ENCODE measurements around the gene MLF1. TPM values are rescaled to one million over a fixed set of nuclear protein-coding genes. Genes with fewer than 3 reads are reported as not detected.

The MLF1 gene
- polyA plus RNA-seq, 3 donors, result 0.17 to 0.43 (median 0.41) TPM

- no peaks in the 10 kb centered on the region for H4K20me1 ChIP-seq (ENCODE audit: insufficient read depth, low read length)
- H3K4me3 Mint-ChIP-seq, result no peak overlapping the region
- no peak overlapping the region for H3K4me2 ChIP-seq (replicated peaks; ENCODE audit: extremely low read depth, low read length, poor library complexity, severe bottlenecking)
- H3K4me1 Mint-ChIP-seq, result peaks cover 10% of the 10 kb centered on the region
- intact Hi-C loops (cut with micrococcal nuclease), result no loop called here
- H3K36me3 ChIP-seq (replicated peaks in 1 of 2; ENCODE audit: control insufficient read depth in 1 of 2, insufficient read depth in 2 of 2, low read length in 2 of 2), result no peaks in the 10 kb centered on the region
- H3K4me3 ChIP-seq (replicated peaks in 1 of 3; ENCODE audit: low read depth in 2 of 3, low read length in 3 of 3), result no peak overlapping the region
- H3K27ac Mint-ChIP-seq, result no peak overlapping the region
- H3K9me3 ChIP-seq (replicated peaks in 1 of 2; ENCODE audit: control insufficient read depth in 1 of 2, insufficient read depth in 1 of 2, low read length in 2 of 2), result no peaks in the 10 kb centered on the region
- H3K27me3 Mint-ChIP-seq (ENCODE audit: low read depth in 3 of 3), result peaks cover 20 to 48% (median 26%) of the 10 kb centered on the region in 3 donors
- H3K9me3 Mint-ChIP-seq, result peaks cover 8 to 17% (median 14%) of the 10 kb centered on the region in 7 donors
- H3K79me2 ChIP-seq (ENCODE audit: insufficient read depth, low read length), result no peaks in the 10 kb centered on the region
- DNase-seq, result no peak
- H2AFZ ChIP-seq (ENCODE audit: insufficient read depth, low read depth, low read length, poor library complexity, severe bottlenecking), result no peak overlapping the region
- no peak overlapping the region for H3K27ac ChIP-seq (ENCODE audit: low read depth in 1 of 2, low read length in 2 of 2)
- no peak overlapping the region for H3K9ac ChIP-seq (ENCODE audit: insufficient read depth, low read length, poor library complexity, severe bottlenecking)
- H3K27me3 ChIP-seq (ENCODE audit: control insufficient read depth in 2 of 2, insufficient read depth in 2 of 2, low read length in 2 of 2), result peaks cover 8 to 30% of the 10 kb centered on the region in 2 donors
- WGBS (ENCODE audit: insufficient coverage), result no CpG with 5 or more reads among the region's 7 CpGs
- TF ChIP-seq CTCF (IDR thresholded peaks at IDR 0.05), result no peak
- H3K36me3 Mint-ChIP-seq, result no peaks in the 10 kb centered on the region
- H3K4me1 ChIP-seq (ENCODE audit: control insufficient read depth in 1 of 2, insufficient read depth in 2 of 2, low read length in 2 of 2), result peaks cover 10 to 11% of the 10 kb centered on the region in 2 donors
These were observed 2.7 kb downstream of the MLF1 start for GRCh38 chr3:158573714-158574113.

- H3K27ac Mint-ChIP-seq, result no peak overlapping the region
- H2AFZ ChIP-seq (ENCODE audit: insufficient read depth, low read depth, low read length, poor library complexity, severe bottlenecking), result no peak overlapping the region
These were observed 3.7 kb downstream of the MLF1 start for GRCh38 chr3:158574646-158575045.

More at GRCh38 chr3:158574646-158575045, 3.7 kb downstream of the MLF1 start:
- H3K4me2 ChIP-seq (replicated peaks; ENCODE audit: extremely low read depth, low read length, poor library complexity, severe bottlenecking), result no peak overlapping the region
- Mint-ChIP-seq H3K4me3 (no peak overlapping the region), H3K9me3 (peaks cover 8 to 17% (median 11%) of the 10 kb centered on the region in 7 donors), H3K36me3 (no peaks in the 10 kb centered on the region), H3K4me1 (peaks cover 10% of the 10 kb centered on the region), H3K27me3 (ENCODE audit: low read depth in 3 of 3) (peaks cover 16 to 42% (median 24%) of the 10 kb centered on the region in 3 donors)
- no peak overlapping the region for H3K27ac ChIP-seq (ENCODE audit: low read depth in 1 of 2, low read length in 2 of 2)
- WGBS (ENCODE audit: insufficient coverage), result no CpG with 5 or more reads among the region's 1 CpG
- no peak for TF ChIP-seq CTCF (IDR thresholded peaks at IDR 0.05)
- H3K27me3 ChIP-seq (ENCODE audit: control insufficient read depth in 2 of 2, insufficient read depth in 2 of 2, low read length in 2 of 2), result peaks cover 8 to 23% of the 10 kb centered on the region in 2 donors
- no peak for DNase-seq
- H3K4me3 ChIP-seq (replicated peaks in 1 of 3; ENCODE audit: low read depth in 2 of 3, low read length in 3 of 3), result no peak overlapping the region
- H3K79me2 ChIP-seq (ENCODE audit: insufficient read depth, low read length), result no peaks in the 10 kb centered on the region
- H3K9ac ChIP-seq (ENCODE audit: insufficient read depth, low read length, poor library complexity, severe bottlenecking), result no peak overlapping the region
- no peaks in the 10 kb centered on the region for H4K20me1 ChIP-seq (ENCODE audit: insufficient read depth, low read length)
- no peaks in the 10 kb centered on the region for H3K9me3 ChIP-seq (replicated peaks in 1 of 2; ENCODE audit: control insufficient read depth in 1 of 2, insufficient read depth in 1 of 2, low read length in 2 of 2)
- peaks cover 10 to 11% of the 10 kb centered on the region in 2 donors for H3K4me1 ChIP-seq (ENCODE audit: control insufficient read depth in 1 of 2, insufficient read depth in 2 of 2, low read length in 2 of 2)
- no peaks in the 10 kb centered on the region for H3K36me3 ChIP-seq (replicated peaks in 1 of 2; ENCODE audit: control insufficient read depth in 1 of 2, insufficient read depth in 2 of 2, low read length in 2 of 2)
- intact Hi-C loops (cut with micrococcal nuclease), result no loop called here

Measured in CD14-positive monocyte (primary cell).